ENCODE data around the gene FOXO3. TPM values are rescaled to one million over a fixed set of nuclear protein-coding genes. Genes with fewer than 3 reads are reported as not detected.

Gene FOXO3
- polyA plus RNA-seq, 1 experiment, result 25.4 TPM

DNA sequence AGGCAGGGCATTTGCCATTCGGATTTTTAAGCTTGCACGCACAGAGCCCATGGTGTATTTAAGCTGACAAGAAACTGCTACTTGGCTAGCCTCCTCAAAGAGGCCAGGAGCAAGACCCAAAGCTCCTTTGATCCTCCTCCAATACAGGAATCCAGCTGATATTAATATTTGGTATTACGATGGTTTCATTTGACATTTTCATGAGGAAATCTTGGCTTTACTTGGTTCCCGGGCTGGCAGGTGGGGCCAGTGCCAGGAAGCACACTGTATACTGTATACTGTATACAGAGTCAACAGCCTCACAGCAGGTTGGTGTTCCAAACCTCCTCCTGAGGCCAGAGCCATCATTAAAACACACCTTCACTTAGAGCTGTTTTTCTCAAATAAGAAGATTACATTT lies 149.3 kb downstream of the FOXO3 start:
- Histone ChIP-seq H3K4me3 (ENCODE audit: low read depth, low read length) (no peak overlapping the region), H3K36me3 (ENCODE audit: control insufficient read depth, insufficient read depth, low read length) (no peaks in the 10 kb centered on the region), H3K27me3 (ENCODE audit: control insufficient read depth, insufficient read depth, low read length) (no peaks in the 10 kb centered on the region)
- ChIA-PET CTCF (no interaction called here), POLR2A (no interaction called here)
- TF ChIP-seq, protein P1, sequence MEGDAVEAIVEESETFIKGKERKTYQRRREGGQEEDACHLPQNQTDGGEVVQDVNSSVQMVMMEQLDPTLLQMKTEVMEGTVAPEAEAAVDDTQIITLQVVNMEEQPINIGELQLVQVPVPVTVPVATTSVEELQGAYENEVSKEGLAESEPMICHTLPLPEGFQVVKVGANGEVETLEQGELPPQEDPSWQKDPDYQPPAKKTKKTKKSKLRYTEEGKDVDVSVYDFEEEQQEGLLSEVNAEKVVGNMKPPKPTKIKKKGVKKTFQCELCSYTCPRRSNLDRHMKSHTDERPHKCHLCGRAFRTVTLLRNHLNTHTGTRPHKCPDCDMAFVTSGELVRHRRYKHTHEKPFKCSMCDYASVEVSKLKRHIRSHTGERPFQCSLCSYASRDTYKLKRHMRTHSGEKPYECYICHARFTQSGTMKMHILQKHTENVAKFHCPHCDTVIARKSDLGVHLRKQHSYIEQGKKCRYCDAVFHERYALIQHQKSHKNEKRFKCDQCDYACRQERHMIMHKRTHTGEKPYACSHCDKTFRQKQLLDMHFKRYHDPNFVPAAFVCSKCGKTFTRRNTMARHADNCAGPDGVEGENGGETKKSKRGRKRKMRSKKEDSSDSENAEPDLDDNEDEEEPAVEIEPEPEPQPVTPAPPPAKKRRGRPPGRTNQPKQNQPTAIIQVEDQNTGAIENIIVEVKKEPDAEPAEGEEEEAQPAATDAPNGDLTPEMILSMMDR (IDR thresholded peaks at IDR 0.05; ENCODE audit: insufficient read depth, low read depth, low read length), result no peak
- DNase-seq (ENCODE audit: low read depth), result no peak

DNA sequence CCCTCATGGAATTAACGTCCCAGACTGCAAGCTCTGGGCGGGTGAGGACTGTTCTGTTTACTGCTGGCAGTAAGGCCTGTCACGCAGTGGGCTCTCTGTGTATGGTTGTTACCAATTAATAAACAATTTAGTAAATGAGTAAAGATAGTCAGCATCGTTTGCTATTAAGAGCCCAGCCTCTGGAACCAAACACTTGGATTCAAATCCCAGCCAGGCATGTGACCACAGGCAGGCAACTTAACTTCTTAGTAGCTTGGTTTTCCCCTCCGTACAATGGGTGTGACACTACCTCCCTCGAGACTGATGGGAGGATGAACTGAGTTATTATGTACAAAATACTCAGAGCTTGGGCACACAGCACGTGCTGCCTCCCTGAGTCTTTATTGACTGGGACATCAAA lies 149.8 kb downstream of the FOXO3 start:
- POLR2A ChIA-PET, result no interaction called here
- Histone ChIP-seq H3K4me3 (ENCODE audit: low read depth, low read length) (no peak overlapping the region), H3K27me3 (ENCODE audit: control insufficient read depth, insufficient read depth, low read length) (no peaks in the 10 kb centered on the region), H3K36me3 (ENCODE audit: control insufficient read depth, insufficient read depth, low read length) (no peaks in the 10 kb centered on the region)
- CTCF ChIA-PET, result no interaction called here
- TF ChIP-seq, protein P1 (IDR thresholded peaks at IDR 0.05; ENCODE audit: insufficient read depth, low read depth, low read length), result no peak
- DNase-seq (ENCODE audit: low read depth), result no peak

DNA sequence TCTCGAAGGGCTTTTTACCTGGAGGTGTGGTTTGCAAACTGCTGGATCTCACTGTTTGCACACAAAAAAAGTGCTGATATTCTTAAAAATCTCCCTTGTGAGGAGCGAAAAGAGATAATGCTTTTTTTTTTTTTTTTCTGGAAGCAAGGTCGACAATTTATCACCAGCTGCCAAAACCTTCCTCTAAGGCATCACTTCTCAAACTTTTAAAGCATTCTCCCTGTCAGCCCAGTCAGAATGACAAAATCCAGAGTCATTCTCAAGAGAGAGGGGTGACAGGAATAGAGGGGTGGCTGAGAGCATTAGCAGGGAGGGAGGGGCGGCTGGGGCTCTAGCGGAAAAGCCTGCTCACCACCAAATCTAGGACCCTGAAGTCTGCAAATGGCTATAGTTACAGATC lies 150.4 kb downstream of the FOXO3 start:
- Histone ChIP-seq H3K36me3 (ENCODE audit: control insufficient read depth, insufficient read depth, low read length) (no peaks in the 10 kb centered on the region), H3K27me3 (ENCODE audit: control insufficient read depth, insufficient read depth, low read length) (no peaks in the 10 kb centered on the region), H3K4me3 (ENCODE audit: low read depth, low read length) (no peak overlapping the region)
- ChIA-PET POLR2A (no interaction called here), CTCF (no interaction called here)
- TF ChIP-seq, protein P1 (IDR thresholded peaks at IDR 0.05; ENCODE audit: insufficient read depth, low read depth, low read length), result no peak
- DNase-seq (ENCODE audit: low read depth), result no peak

DNA sequence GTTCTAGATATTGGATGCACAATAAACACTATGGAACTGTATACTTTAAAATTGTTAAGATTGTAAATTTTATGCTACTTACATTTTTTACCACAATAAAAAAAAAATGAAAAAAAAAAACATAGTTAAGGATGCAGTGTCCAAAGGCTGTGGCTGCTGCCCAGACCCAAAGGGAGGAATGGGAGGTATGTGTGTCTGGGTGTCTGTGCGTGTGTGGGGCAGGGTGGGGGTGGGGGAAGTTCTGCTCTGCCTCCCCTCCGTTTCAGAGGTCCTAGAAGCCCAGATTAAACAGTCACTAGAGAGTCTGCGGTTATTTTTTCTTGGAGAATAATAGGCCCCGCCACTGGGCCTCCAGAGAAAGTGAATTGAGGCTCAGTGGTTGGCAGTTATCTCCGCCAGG lies 151.1 kb downstream of the FOXO3 start:
- Histone ChIP-seq H3K27me3 (ENCODE audit: control insufficient read depth, insufficient read depth, low read length) (no peaks in the 10 kb centered on the region), H3K4me3 (ENCODE audit: low read depth, low read length) (no peak overlapping the region), H3K36me3 (ENCODE audit: control insufficient read depth, insufficient read depth, low read length) (no peaks in the 10 kb centered on the region)
- ChIA-PET POLR2A (no interaction called here), CTCF (no interaction called here)
- TF ChIP-seq, protein P1 (IDR thresholded peaks at IDR 0.05; ENCODE audit: insufficient read depth, low read depth, low read length), result no peak
- no peak for DNase-seq (ENCODE audit: low read depth)

DNA sequence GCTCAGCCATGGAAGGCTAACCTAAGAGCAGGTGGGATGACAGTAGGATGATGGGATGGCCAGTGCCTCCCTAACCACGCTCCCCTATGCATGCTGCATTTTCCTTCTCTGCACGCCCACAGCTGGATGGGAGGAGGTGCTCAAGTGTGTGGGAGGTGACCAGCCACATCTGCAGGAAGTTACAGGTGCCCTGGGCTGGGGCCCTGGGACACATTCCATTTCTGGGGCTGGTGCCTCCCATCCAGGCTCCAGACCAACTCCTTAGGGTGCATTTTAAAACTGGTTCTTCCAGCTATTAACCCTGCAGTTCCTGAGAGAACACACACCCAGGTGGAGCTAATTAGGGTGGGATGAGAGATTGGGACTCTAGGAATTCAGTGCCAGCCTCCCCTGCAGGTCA lies 152.2 kb downstream of the FOXO3 start:
- H3K36me3 ChIP-seq (ENCODE audit: control insufficient read depth, insufficient read depth, low read length), result no peaks in the 10 kb centered on the region
- ChIA-PET CTCF (no interaction called here), POLR2A (no interaction called here)
- TF ChIP-seq, protein P1 (IDR thresholded peaks at IDR 0.05; ENCODE audit: insufficient read depth, low read depth, low read length), result no peak
- H3K27me3 ChIP-seq (ENCODE audit: control insufficient read depth, insufficient read depth, low read length), result no peaks in the 10 kb centered on the region
- no peak overlapping the region for H3K4me3 ChIP-seq (ENCODE audit: low read depth, low read length)
- DNase-seq (ENCODE audit: low read depth), result no peak

Data from BJ (cell line).